Measurements from ENCODE around the gene EPN2. TPM values are rescaled to one million over a fixed set of nuclear protein-coding genes. Genes with fewer than 3 reads are reported as not detected.

Gene EPN2
- total RNA-seq, 1 donor from 2014 or later: 14.2 TPM

GRCh38 chr17:19377602-19378415 lies 140.6 kb downstream of the EPN2 start:
- peak overlapping the region; percentile 86 for H3K4me3 ChIP-seq (ENCODE audit: low read depth, low read length)
- DNase-seq (ENCODE audit: low read depth): peak; percentile 90
- TF ChIP-seq, protein P1, sequence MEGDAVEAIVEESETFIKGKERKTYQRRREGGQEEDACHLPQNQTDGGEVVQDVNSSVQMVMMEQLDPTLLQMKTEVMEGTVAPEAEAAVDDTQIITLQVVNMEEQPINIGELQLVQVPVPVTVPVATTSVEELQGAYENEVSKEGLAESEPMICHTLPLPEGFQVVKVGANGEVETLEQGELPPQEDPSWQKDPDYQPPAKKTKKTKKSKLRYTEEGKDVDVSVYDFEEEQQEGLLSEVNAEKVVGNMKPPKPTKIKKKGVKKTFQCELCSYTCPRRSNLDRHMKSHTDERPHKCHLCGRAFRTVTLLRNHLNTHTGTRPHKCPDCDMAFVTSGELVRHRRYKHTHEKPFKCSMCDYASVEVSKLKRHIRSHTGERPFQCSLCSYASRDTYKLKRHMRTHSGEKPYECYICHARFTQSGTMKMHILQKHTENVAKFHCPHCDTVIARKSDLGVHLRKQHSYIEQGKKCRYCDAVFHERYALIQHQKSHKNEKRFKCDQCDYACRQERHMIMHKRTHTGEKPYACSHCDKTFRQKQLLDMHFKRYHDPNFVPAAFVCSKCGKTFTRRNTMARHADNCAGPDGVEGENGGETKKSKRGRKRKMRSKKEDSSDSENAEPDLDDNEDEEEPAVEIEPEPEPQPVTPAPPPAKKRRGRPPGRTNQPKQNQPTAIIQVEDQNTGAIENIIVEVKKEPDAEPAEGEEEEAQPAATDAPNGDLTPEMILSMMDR (conservative IDR thresholded peaks at IDR 0.05; ENCODE audit: low read depth, low read length): no peak

DNA sequence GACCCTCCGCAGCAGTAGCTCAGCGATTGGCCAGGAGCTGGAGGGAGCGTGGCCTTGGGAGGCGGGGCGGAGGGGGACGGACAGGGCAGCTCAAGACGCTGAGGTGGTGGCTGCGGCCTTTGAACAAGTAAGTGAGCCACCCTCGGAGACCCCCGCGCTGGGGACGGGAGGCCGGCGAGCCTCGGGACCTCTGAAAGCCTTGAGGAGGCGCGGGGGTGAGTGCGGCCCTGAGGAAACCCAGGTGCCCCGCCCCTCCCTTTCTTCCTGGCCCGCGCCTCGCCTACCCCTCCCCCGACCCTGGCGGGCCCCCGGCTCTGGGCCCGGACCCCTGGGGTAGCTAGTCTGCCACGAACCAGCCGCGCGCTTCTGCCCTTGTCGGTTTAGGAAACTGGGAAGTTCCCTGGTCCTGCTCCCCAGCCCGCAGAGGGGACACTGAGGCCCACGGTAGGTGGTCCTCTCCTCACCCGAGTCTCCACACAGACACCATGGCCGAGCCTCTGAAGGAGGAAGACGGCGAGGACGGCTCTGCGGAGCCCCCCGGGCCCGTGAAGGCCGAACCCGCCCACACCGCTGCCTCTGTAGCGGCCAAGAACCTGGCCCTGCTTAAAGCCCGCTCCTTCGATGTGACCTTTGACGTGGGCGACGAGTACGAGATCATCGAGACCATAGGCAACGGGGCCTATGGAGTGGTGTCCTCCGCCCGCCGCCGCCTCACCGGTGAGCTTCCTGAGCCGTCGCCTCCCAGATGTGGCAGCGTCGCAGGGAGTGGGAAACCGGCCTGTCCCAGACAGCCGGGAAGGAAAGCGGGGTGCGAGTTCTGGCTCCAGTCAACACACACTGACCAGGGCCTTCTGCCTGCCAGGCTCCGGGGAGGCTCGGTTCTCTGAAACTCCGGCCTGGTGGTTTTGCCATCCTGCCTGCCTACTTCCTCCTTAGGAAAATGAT lies 141.5 kb downstream of the EPN2 start, which contains the start of gene MAPK7:
Gene MAPK7 (plus strand): TSS at position 83 of the 945 bp plus-strand sequence. CDS start 403 bp downstream, at position 486.
- DNase-seq (ENCODE audit: low read depth): no peak
- H3K4me3 ChIP-seq (ENCODE audit: low read depth, low read length): peak within 1 kb of the TSS; percentile 86
- TF ChIP-seq, protein P1 (conservative IDR thresholded peaks at IDR 0.05; ENCODE audit: low read depth, low read length): no peak

DNA sequence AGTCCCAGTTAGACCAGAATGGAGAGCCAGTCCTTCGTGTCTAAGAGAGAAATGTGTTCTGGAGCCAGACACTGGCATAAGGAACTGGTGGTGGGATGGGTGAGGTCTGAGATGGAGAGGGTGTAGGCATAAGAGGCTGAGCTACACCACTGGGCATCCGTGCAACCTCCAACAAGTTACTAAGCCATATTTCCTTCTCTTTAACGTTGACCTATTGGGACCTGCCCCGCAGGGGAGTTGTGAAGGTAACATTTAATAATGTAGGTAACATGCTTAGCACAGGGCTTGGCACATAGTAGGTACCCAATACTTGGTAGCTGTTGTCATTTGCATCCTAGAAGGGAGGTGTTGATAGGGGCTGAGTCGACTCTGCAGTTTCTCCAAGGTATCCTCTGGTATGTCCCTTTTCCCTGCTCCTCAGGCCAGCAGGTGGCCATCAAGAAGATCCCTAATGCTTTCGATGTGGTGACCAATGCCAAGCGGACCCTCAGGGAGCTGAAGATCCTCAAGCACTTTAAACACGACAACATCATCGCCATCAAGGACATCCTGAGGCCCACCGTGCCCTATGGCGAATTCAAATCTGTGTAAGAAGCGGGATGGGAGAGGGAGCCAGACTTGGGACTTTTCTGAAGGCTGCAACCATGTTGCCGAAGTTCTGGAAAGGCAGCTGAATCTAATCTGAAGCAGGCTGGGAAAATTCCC lies 142.3 kb downstream of the EPN2 start:
- H3K4me3 ChIP-seq (ENCODE audit: low read depth, low read length): peak overlapping the region; percentile 86
- TF ChIP-seq, protein P1 (conservative IDR thresholded peaks at IDR 0.05; ENCODE audit: low read depth, low read length): peak; percentile 14
- DNase-seq (ENCODE audit: low read depth): no peak

GRCh38 chr17:19380481-19381301 lies 143.5 kb downstream of the EPN2 start:
- no peak overlapping the region for H3K4me3 ChIP-seq (ENCODE audit: low read depth, low read length)
- TF ChIP-seq, protein P1 (conservative IDR thresholded peaks at IDR 0.05; ENCODE audit: low read depth, low read length): no peak
- DNase-seq (ENCODE audit: low read depth): no peak

GRCh38 chr17:19381361-19381740 lies 144.2 kb downstream of the EPN2 start:
- H3K4me3 ChIP-seq (ENCODE audit: low read depth, low read length): no peak overlapping the region
- TF ChIP-seq, protein P1 (conservative IDR thresholded peaks at IDR 0.05; ENCODE audit: low read depth, low read length): no peak

More at GRCh38 chr17:19381361-19381740, 144.2 kb downstream of the EPN2 start:
- DNase-seq (ENCODE audit: low read depth): no peak

All from epithelial cell of proximal tubule (primary cell).